ENCODE measurements around the gene GPNMB.
"Not testable (repeated sequence)": the region's sequence is repeated elsewhere in the genome, so short reads cannot be mapped to it uniquely, and the experiment has no call there.

GPNMB gene

GRCh38 chr7:23308754-23309153 lies 62.2 kb downstream of the GPNMB start:
- no peak for DNase-seq

GRCh38 chr7:23312141-23312540 lies 65.6 kb downstream of the GPNMB start:
- DNase-seq, result not testable (repeated sequence)

- no peak for DNase-seq
Measured at GRCh38 chr7:23315366-23315765, 68.8 kb downstream of the GPNMB start.

All from NCI-H774 (cell line).